DMS 273 treated with DMSO at 0.1 percent for 48 hours (cell line): ENCODE results near the gene PTRHD1.

Experiments
- DNase-seq: peaks from one replicate; lab custom pipeline; 2025; lab: John Stamatoyannopoulos, UW

Gene PTRHD1

GRCh38 chr2:24756789-24757188 lies 36.4 kb downstream of the PTRHD1 start:
- DNase-seq: no peak

GRCh38 chr2:24754985-24755705 lies 38.0 kb downstream of the PTRHD1 start:
- DNase-seq: no peak

GRCh38 chr2:24749069-24749691 lies 44.0 kb downstream of the PTRHD1 start:
- no peak for DNase-seq

GRCh38 chr2:24747299-24747698 lies 45.9 kb downstream of the PTRHD1 start:
- no peak for DNase-seq

- no peak for DNase-seq
Observed at GRCh38 chr2:24745825-24746224, 47.4 kb downstream of the PTRHD1 start.

- DNase-seq: no peak
Observed at GRCh38 chr2:24744356-24744755, 48.8 kb downstream of the PTRHD1 start.

- no peak for DNase-seq
Observed at GRCh38 chr2:24743924-24744323, 49.3 kb downstream of the PTRHD1 start.

GRCh38 chr2:24742730-24743129 lies 50.5 kb downstream of the PTRHD1 start:
- no peak for DNase-seq

- no peak for DNase-seq
Observed at GRCh38 chr2:24740142-24740541, 53.0 kb downstream of the PTRHD1 start.
